ENCODE data around the gene TENM4. TPM values are rescaled to one million over a fixed set of nuclear protein-coding genes. Genes with fewer than 3 reads are reported as not detected.
A peak's percentile ranks its signal among the peaks of the same experiment; 100 is the strongest.
"Not testable (repeated sequence)": the region's sequence is repeated elsewhere in the genome, so short reads cannot be mapped to it uniquely, and the experiment has no call there.

The TENM4 gene
- total RNA-seq, 2 experiments from 2014 or later = not detected

- peaks cover 3% of the 10 kb centered on the region for H3K36me3 Mint-ChIP-seq (ENCODE audit: low read depth)
- POLR2A ChIA-PET = no interaction called here
- intact Hi-C loops (cut with micrococcal nuclease) = no loop called here
- no peak overlapping the region for H3K4me3 Mint-ChIP-seq
- ATAC-seq (no peak), DNase-seq (no peak)
- CTCF ChIA-PET = no interaction called here
- peaks cover 7% of the 10 kb centered on the region for H3K27me3 Mint-ChIP-seq
- H3K4me1 Mint-ChIP-seq (ENCODE audit: low read depth) = peaks cover 37% of the 10 kb centered on the region
- H3K9me3 Mint-ChIP-seq = peaks cover 7% of the 10 kb centered on the region
- no peak overlapping the region for H3K27ac Mint-ChIP-seq
- no peak for TF ChIP-seq CTCF (IDR thresholded peaks at IDR 0.05)
Observed at GRCh38 chr11:78638704-78639380, 802.0 kb downstream of the TENM4 start.

DNA sequence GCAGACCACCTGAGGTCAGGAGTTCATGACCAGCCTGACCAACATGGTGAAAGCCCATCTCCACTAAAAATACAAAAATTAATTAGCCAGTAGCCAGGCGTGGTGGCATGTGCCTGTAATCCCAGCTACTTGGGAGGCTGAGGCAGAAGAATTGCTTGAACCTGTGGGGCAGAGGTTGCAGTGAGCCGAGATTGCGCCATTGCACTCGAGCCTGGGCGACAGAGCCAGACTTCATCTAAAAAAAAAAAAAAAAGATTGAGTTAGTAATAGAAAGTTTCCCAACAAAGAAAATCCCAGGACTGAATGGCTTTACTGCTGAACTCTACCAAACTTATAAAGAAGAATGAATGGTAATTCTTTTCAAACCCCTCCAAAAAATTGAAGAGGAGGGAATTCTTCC, 803.3 kb downstream of the TENM4 start:
- intact Hi-C loops (cut with micrococcal nuclease); H3K9me3 Mint-ChIP-seq; POLR2A ChIA-PET; ATAC-seq; CTCF ChIA-PET; H3K4me3 Mint-ChIP-seq; H3K27ac Mint-ChIP-seq; DNase-seq; H3K36me3 Mint-ChIP-seq (ENCODE audit: low read depth); H3K27me3 Mint-ChIP-seq: not testable (repeated sequence)
- peaks cover 27% of the 10 kb centered on the region for H3K4me1 Mint-ChIP-seq (ENCODE audit: low read depth)

- Mint-ChIP-seq H3K4me1 (ENCODE audit: low read depth) (peaks cover 21% of the 10 kb centered on the region), H3K4me3 (no peak overlapping the region), H3K36me3 (ENCODE audit: low read depth) (peaks cover 3% of the 10 kb centered on the region), H3K9me3 (peaks cover 7% of the 10 kb centered on the region), H3K27me3 (peaks cover 9% of the 10 kb centered on the region), H3K27ac (no peak overlapping the region)
- peak; percentile 80 for ATAC-seq
- TF ChIP-seq CTCF (IDR thresholded peaks at IDR 0.05) = no peak
- CTCF ChIA-PET = interaction anchor here (0.6 to 2.8 kb wide), 3 partner anchors 9 to 109 kb away, joined by 3 to 15 read pairs (median 3); no protein-coding TSS in a partner anchor
- POLR2A ChIA-PET = interaction anchor here (0.6 kb wide), 1 partner anchor 10 kb away, joined by 4 read pairs; no protein-coding TSS in a partner anchor
- intact Hi-C loops (cut with micrococcal nuclease) = no loop called here
- no peak for DNase-seq
Observed at GRCh38 chr11:78635814-78636506, 804.9 kb downstream of the TENM4 start.

DNA sequence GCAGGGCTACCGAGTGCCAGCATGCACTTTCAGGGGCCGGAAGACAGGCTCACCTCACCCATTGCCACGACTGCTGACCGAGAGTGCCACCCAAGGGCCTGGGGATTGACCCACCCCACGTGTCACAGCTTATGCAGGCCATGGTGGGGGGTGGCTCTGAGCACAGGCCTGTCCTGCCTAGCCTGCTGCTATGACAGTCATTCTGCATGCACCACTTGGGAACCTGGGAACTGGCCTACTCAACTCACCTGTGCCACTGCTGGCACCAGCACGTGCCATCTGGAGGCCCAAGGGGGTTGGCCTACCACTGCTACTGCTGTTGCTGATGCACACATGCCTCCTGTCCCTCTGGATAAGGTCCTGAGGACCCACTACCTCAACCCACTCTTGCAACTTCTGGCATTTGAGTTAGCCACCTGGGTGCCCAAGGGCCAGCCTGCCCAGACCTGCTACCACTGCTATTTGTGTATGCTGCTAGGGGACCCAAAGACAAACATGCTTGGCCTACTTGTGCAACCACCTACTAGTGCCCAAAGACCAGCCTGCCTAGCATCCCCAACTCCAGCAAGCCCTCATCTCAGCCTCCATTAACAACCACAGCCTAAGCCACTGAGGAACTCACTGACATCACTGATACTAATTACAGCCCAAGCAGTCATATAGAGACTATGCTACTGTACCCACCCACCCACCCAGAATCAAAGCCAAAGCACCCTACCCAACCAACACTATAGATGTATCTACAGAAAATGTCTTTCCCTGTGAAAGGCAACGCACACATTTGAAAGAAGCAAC, 807.1 kb downstream of the TENM4 start:
- H3K27ac Mint-ChIP-seq = no peak overlapping the region
- intact Hi-C loops (cut with micrococcal nuclease) = no loop called here
- peaks cover 6% of the 10 kb centered on the region for H3K36me3 Mint-ChIP-seq (ENCODE audit: low read depth)
- ChIA-PET POLR2A (no interaction called here), CTCF (interaction anchor here (1.4 to 2.8 kb wide), 3 partner anchors 11 to 82 kb away, joined by 3 to 15 read pairs (median 7); no protein-coding TSS in a partner anchor)
- H3K9me3 Mint-ChIP-seq = peaks cover 16% of the 10 kb centered on the region
- H3K27me3 Mint-ChIP-seq = peaks cover 9% of the 10 kb centered on the region
- DNase-seq = no peak
- H3K4me1 Mint-ChIP-seq (ENCODE audit: low read depth) = peaks cover 21% of the 10 kb centered on the region
- no peak for ATAC-seq
- H3K4me3 Mint-ChIP-seq = no peak overlapping the region
- no peak for TF ChIP-seq CTCF (IDR thresholded peaks at IDR 0.05)

- intact Hi-C loops (cut with micrococcal nuclease) = no loop called here
- ChIA-PET POLR2A (no interaction called here), CTCF (interaction anchor here (1.8 kb wide), 1 partner anchor 14 kb away, joined by 8 read pairs; no protein-coding TSS in a partner anchor)
- peaks cover 23% of the 10 kb centered on the region for H3K9me3 Mint-ChIP-seq
- H3K36me3 Mint-ChIP-seq (ENCODE audit: low read depth) = peaks cover 9% of the 10 kb centered on the region
- TF ChIP-seq CTCF (IDR thresholded peaks at IDR 0.05) = no peak
- H3K4me3 Mint-ChIP-seq = no peak overlapping the region
- peaks cover 13% of the 10 kb centered on the region for H3K27me3 Mint-ChIP-seq
- DNase-seq = no peak
- no peak overlapping the region for H3K27ac Mint-ChIP-seq
- no peak for ATAC-seq
- H3K4me1 Mint-ChIP-seq (ENCODE audit: low read depth) = peaks cover 9% of the 10 kb centered on the region
Observed at GRCh38 chr11:78630561-78631303, 810.1 kb downstream of the TENM4 start.

Data from activated CD8-positive, alpha-beta T cell treated with anti-CD3 and anti-CD28 coated beads for 36 hours (primary cell).